Measurements from ENCODE around the gene WNT10A. TPM values are rescaled to one million over a fixed set of nuclear protein-coding genes. Genes with fewer than 3 reads are reported as not detected.

The WNT10A gene
- total RNA-seq, 2 donors from 2014 or later = not detected

DNA sequence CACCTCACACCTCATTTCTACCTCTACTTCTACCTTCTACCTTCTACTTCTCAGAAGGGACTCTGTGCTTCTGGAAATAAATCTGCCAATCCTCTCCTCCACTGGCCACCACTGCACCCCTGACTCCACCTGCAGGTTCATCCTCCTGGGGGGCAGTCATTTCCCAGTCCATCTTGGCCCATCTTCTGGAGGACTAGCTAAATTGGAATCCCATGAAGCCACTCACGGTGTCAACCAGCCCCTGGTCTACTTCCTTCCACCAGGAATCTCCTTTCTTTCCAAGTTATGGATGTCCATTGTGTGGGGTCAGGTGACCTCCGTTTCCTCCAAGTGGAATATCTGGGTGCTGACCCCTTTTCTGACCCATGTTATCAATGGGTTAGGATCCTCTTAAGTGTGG is 3.9 kb downstream of the WNT10A start:
- DNase-seq (ENCODE audit: low spot score) = peak; percentile 52
- intact Hi-C loops (cut with DNase I) = no loop called here

DNA sequence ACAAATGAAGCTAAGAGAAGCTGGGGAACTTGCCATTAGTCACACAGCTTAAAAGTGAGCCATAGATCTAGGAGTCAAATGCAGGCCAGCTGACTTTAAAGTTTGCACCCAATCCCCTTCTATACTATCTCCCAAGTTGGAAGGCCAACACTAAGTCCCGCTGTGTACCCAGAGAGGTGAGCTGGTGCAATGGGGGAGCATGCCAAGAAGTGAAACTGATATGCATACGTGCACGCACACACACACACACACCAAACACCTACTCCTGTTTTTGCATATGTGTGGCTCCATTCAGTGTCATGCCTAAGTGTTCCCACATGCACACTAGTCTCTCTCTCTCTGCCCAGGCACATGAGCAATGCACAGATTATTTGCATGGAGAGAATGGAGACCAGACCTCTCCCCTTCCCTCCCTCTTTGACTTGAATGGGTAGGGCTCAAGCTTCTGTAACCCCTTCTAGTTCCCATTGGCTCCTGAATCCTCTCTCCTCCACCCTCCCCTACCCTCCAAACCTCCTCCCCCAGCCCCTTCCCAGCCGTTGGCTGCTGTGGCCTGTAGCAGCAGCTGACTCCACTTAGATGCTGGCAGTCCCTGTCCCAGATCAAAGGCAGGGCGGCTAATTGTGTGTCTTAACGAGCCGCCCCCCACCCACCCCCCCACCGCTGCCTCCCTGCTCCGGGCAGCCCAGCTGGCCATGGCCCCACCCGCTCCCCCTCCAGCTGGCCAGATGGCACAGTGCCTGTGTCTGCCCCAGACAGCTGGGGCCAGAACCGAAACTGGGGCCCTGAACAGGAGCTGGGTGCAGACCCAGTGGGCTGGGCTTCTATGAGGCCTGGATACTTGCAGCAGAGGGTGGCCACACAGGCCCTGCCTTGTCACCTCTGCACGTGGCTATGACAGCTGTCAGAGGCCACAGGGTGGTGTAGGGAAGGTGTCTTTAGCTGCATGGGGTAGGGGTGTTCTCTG is 5.6 kb downstream of the WNT10A start:
- peak; percentile 60 for DNase-seq (ENCODE audit: low spot score)

DNA sequence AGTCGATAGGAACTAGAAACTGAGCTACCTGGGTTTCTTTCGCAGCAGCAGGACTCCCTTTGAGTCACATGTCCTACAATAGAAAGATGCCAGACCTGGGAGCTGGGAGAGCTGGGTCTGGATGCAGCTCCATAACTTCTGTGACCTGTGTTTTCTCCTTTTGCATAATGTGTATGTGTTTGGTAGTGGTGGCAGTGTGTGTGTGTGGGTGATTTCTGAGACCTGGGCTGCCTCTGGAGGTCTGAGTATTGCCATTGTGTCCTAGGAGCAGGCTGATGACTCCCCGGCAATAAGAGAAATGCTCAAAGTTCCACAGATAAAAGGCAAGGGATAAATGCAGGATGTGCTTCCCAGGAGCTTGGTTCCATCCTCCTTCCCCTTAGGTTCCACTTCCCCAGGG is 6.4 kb downstream of the WNT10A start:
- intact Hi-C loops (cut with DNase I) = no loop called here

More for the DNA sequence above, 5.6 kb downstream of the WNT10A start:
- intact Hi-C loops (cut with DNase I) = no loop called here

GRCh38 chr2:218888341-218888740 is 7.7 kb downstream of the WNT10A start:
- intact Hi-C loops (cut with DNase I) = no loop called here
- DNase-seq (ENCODE audit: low spot score) = peak; percentile 20

More for the DNA sequence above, 6.4 kb downstream of the WNT10A start:
- peak; percentile 20 for DNase-seq (ENCODE audit: low spot score)

GRCh38 chr2:218889937-218890336 is 9.3 kb downstream of the WNT10A start:
- intact Hi-C loops (cut with DNase I) = no loop called here

DNA sequence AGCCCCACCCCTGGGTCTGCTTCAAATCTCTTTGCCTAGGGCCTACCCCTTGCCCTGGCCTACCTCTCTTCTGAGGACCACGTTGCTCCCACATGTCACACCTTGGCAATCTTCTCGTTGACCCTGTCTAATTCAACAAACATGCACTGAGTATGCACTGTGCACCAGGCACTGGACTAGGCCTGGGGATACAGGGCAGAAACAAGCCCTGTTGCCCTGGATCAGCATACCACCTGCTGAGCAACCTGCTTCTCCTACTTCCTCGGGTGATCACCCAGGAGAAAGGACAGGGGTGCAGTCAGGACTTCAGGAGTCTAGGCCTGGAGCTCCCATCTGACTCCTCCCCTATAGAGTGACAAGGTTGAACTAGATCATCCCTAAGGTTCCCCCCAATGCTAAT is 9.7 kb downstream of the WNT10A start:
- DNase-seq (ENCODE audit: low spot score) = peak; percentile 46
- intact Hi-C loops (cut with DNase I) = no loop called here

More at GRCh38 chr2:218889937-218890336, 9.3 kb downstream of the WNT10A start:
- DNase-seq (ENCODE audit: low spot score) = peak; percentile 54

- intact Hi-C loops (cut with DNase I) = loop anchor here in 1 of 2 donors (1.0 kb wide), 1 partner anchor 12 kb away; no protein-coding TSS in a partner anchor
- DNase-seq (ENCODE audit: low spot score) = peak; percentile 63
Observed at GRCh38 chr2:218891275-218892135, 10.9 kb downstream of the WNT10A start.

DNA sequence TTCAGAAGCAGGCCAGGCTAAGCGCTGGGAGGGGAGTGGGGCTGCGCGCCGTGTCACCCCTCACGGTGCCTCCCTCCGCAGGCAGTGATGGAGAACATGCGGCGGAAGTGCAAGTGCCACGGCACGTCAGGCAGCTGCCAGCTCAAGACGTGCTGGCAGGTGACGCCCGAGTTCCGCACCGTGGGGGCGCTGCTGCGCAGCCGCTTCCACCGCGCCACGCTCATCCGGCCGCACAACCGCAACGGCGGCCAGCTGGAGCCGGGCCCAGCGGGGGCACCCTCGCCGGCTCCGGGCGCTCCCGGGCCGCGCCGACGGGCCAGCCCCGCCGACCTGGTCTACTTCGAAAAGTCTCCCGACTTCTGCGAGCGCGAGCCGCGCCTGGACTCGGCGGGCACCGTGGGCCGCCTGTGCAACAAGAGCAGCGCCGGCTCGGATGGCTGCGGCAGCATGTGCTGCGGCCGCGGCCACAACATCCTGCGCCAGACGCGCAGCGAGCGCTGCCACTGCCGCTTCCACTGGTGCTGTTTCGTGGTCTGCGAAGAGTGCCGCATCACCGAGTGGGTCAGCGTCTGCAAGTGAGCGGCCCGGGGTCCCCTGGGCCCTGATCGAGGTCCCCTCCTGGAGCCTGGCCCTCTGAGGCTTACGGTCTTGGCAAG is 12.2 kb downstream of the WNT10A start:
- DNase-seq (ENCODE audit: low spot score) = peak; percentile 87
- intact Hi-C loops (cut with DNase I) = loop anchor here in 1 of 2 donors (1.0 kb wide), 1 partner anchor 14 kb away; no protein-coding TSS in a partner anchor

- DNase-seq (ENCODE audit: low spot score) = peak; percentile 31
Observed at GRCh38 chr2:218893349-218894150, 12.9 kb downstream of the WNT10A start.

DNA sequence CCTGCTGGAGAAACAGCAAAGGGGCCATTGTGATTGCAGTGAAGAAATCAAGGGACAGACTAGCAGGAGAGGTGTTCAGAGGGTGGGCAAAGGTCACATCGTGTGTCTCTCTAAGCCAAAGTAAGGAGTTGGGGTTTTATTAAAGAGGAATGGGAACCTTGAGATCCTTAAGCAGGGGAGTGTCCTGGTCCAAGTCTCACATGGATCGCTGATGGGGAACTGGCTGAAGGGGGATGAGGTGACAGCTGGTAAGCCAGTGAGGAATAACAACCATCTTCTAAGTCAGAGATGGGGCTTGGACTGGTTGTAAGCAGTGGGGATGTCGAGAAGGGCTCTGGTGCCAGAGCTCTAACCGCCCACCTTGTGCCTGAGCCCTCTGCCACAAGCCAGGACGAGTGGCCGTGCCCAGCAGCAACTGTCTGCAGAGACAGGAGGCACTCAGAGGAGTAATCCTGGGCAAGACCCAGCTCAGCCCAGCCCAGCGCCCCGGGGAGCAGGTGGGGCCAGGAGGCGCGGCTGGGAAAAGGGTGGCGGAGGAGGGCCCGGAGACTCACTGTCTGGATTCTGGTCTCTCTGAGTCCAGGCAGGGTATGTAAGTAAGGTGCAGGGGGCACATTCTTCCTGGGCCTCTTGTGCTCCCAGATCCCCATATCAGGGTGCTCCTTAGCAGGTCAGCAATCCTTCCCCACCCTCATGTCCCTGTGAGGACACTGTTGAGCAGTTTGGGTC is 13.7 kb downstream of the WNT10A start:
- peak; percentile 42 for DNase-seq (ENCODE audit: low spot score)
- intact Hi-C loops (cut with DNase I) = no loop called here

More at GRCh38 chr2:218893349-218894150, 12.9 kb downstream of the WNT10A start:
- intact Hi-C loops (cut with DNase I) = no loop called here

DNA sequence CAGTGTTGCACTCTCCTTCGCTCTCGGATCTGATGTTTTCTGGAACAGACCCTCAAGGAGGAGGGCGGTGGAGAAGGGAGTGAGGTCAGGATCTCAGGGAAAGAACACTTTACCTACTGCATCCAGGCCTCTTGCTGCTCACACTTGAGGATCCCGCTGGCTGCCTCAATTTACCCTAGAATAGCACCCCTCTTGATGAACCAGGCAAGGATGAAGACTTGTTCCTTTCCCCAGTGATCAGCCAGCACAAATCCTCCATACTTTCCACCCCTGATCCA is 14.2 kb downstream of the WNT10A start:
- intact Hi-C loops (cut with DNase I) = no loop called here
- no peak for DNase-seq (ENCODE audit: low spot score)

DNA sequence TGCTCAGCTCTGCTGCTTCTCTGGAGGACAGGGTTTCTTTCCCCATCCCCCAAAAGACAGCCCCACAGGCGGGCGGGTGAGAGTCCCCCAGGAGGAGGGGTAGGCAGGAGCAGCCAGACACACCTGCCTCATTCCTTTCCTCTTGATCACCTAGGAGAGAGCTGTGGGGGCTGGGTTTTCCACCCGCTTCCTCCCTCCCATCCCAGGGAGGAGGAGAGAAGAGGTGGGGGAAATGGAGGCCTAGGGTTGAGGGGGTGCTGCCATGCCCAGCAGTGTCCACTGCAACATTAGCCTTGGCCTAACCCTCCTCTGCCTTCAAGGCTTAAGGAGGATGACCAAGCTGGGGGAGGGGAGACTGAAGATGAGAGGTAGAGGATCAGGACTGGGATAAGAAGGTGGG is 14.7 kb downstream of the WNT10A start:
- no peak for DNase-seq (ENCODE audit: low spot score)
- intact Hi-C loops (cut with DNase I) = no loop called here

GRCh38 chr2:218895759-218896500 is 15.3 kb downstream of the WNT10A start:
- DNase-seq (ENCODE audit: low spot score) = no peak
- intact Hi-C loops (cut with DNase I) = no loop called here

DNA sequence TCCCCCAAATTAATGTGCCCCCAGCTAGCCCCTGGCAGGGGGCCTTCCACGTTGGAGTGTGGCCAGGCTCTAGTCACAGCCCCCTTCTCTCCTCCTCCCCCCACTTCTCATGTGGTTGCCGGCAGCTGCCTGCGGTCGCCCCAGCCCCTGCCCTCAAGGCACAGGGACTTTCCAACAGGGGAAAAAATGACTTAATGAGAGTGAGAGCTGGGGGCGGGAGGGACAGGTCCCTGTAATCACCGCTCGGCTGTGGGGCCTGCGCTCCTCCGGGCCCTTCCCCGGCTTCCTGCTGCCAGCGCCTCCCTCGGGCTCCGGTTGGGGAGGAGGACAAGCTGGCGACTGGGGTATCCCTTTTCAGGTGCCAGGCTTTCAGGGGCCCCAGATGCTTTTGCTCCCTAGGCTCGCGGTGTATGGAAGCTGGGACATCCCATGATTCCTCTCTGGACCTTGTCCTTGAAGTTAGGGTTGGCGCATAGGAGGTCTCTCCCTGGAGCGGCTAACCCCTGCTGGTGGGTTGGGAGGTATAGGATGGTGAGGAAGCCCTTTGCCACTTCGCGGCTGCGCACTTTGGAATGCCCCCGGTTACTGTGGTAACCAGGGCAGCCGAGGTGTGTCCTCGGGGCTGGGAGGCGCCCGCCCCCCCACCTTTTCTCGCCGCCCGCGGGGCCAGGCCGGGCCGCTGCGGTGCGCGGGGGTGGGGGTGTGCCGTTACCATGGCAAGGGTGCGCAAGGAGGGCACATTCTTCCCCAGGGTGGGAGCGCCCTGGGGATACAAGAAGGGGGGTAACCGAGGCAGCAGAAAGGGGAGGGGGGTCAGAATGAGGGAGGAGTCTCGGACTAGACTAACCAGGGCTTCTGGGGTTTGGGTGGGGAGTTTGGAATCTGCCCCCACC is 16.1 kb downstream of the WNT10A start:
- intact Hi-C loops (cut with DNase I) = no loop called here
- no peak for DNase-seq (ENCODE audit: low spot score)

- intact Hi-C loops (cut with DNase I) = no loop called here
Observed at GRCh38 chr2:218897394-218898108, 16.9 kb downstream of the WNT10A start.

More at GRCh38 chr2:218897394-218898108, 16.9 kb downstream of the WNT10A start:
- no peak for DNase-seq (ENCODE audit: low spot score)
